Mammary epithelial cell (primary cell): ENCODE measurements around the gene LRRC2.

Experiments
- EZH2 ChIP-seq: IDR thresholded peaks from 2 replicates; pipeline ENCODE4 v1.6.1; 2012; ENCODE audit warnings: low read length, inconsistent platforms, borderline replicate concordance
- TF ChIP-seq, protein P1 (sequence below), 2 donors: IDR thresholded peaks in 1 of 2; conservative IDR thresholded peaks in 1 of 2; 2 replicates each; pipeline ENCODE4 v1.5.1; 2011 to 2012; ENCODE audit warnings: inconsistent platforms in 2 of 2, low read length in 2 of 2, mild to moderate bottlenecking in 2 of 2, control low read depth in 1 of 2, low read depth in 1 of 2; ENCODE audit not compliant: insufficient read depth in 1 of 2; ENCODE audit errors: extremely low read depth in 1 of 2

DNA sequence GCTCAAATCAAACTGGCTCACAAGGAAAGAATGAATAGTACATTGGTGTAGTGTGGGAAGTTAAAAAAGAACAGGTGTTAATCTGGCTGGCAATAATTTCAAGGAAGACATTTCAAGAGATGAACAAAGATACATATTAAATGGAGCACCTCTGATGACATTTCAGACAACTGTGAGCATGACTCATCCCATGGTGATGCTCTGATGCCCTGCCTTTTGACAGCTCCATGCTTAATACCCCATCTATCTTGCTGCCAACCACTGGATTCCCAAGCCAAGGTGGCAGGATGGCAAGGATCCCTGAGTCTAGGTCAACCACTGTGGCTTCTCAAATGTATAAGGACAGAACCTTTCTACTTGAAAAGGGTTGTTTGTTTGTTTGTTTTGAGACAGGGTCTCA, 29.3 kb downstream of the LRRC2 start:
- TF ChIP-seq, protein P1, sequence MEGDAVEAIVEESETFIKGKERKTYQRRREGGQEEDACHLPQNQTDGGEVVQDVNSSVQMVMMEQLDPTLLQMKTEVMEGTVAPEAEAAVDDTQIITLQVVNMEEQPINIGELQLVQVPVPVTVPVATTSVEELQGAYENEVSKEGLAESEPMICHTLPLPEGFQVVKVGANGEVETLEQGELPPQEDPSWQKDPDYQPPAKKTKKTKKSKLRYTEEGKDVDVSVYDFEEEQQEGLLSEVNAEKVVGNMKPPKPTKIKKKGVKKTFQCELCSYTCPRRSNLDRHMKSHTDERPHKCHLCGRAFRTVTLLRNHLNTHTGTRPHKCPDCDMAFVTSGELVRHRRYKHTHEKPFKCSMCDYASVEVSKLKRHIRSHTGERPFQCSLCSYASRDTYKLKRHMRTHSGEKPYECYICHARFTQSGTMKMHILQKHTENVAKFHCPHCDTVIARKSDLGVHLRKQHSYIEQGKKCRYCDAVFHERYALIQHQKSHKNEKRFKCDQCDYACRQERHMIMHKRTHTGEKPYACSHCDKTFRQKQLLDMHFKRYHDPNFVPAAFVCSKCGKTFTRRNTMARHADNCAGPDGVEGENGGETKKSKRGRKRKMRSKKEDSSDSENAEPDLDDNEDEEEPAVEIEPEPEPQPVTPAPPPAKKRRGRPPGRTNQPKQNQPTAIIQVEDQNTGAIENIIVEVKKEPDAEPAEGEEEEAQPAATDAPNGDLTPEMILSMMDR (conservative IDR thresholded peaks at IDR 0.05 in 1 of 2, IDR thresholded peaks at IDR 0.05 in 1 of 2; ENCODE audit: extremely low read depth in 1 of 2, insufficient read depth in 1 of 2, low read depth in 1 of 2, low read length in 2 of 2), result no peak
- TF ChIP-seq EZH2, result no peak
